Measurements from ENCODE around the gene USP6NL.

DNA sequence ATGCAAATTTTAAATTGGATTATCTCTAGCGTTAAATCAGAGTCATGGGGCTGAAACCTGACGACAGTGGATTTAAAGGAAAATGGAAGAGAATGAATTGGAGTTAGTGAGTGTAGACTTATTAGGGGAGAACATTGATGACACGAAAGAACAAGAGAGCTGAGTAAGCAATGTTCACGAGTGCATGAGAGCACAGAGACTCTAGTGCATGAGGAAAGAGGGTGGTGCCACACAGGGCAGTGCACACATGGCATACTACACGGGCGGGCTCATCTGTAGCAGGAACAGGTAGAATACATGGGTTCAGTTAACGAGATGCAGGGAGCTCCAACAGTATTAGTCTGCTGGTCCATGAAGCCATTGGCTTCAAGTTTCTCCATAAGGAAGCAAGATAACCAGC lies 53.9 kb downstream of the USP6NL start:
- TF ChIP-seq CTCF (IDR thresholded peaks at IDR 0.05) (no peak), ATF2 (CRISPR knock-in tag; IDR thresholded peaks at IDR 0.05; ENCODE audit: borderline replicate concordance, low read depth) (no peak), ZNF263 (CRISPR knock-in tag; IDR thresholded peaks at IDR 0.05; ENCODE audit: low read depth) (no peak), ZBTB43 (CRISPR knock-in tag; IDR thresholded peaks at IDR 0.05) (no peak), PRDM15 (CRISPR knock-in tag; IDR thresholded peaks at IDR 0.05) (no peak), CREB1 (CRISPR knock-in tag; IDR thresholded peaks at IDR 0.05) (no peak), SMAD3 (CRISPR knock-in tag; IDR thresholded peaks at IDR 0.05; ENCODE audit: borderline replicate concordance) (no peak), ETV6 (CRISPR knock-in tag; IDR thresholded peaks at IDR 0.05) (no peak), NR1H2 (CRISPR knock-in tag; IDR thresholded peaks at IDR 0.05) (no peak), ATF6 (CRISPR knock-in tag; IDR thresholded peaks at IDR 0.05) (no peak)
- TF ChIP-seq, protein P1, sequence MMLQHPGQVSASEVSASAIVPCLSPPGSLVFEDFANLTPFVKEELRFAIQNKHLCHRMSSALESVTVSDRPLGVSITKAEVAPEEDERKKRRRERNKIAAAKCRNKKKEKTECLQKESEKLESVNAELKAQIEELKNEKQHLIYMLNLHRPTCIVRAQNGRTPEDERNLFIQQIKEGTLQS (CRISPR knock-in tag; conservative IDR thresholded peaks at IDR 0.05), result no peak
- TF ChIP-seq, protein P2, sequence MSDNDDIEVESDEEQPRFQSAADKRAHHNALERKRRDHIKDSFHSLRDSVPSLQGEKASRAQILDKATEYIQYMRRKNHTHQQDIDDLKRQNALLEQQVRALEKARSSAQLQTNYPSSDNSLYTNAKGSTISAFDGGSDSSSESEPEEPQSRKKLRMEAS (CRISPR knock-in tag; IDR thresholded peaks at IDR 0.05), result no peak
- TF ChIP-seq, protein P3, sequence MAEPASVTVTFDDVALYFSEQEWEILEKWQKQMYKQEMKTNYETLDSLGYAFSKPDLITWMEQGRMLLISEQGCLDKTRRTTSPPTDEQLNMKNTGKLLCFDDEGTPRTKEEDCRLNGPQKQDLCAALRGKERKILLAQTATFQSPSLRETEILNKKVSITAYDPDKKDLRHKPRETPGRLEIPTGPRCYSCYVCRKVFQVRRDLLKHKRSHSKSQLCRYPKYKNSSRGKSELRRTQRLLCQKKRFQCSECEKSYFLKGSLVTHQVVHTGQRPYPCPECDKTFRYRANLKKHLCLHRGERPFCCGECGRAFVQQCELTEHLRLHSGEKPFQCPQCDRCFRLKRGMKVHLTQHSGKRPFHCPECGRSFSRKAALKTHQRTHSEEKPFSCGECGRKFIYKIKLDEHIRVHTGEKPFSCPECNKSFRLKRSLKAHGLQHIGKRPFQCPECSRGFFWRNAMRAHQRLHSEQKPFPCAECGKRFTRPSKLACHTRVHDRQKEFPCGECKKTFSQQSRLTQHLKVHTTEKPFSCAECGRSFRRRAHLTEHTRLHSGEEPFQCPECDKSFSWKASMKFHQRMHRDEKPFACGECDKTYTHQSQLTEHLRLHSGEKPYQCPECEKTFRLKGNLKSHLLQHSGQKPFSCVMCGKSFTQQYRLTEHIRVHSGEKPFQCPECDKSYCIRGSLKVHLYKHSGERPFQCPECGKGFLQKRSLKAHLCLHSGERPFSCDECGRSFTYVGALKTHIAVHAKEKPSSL (CRISPR knock-in tag; conservative IDR thresholded peaks at IDR 0.05), result no peak
- TF ChIP-seq, protein P4, sequence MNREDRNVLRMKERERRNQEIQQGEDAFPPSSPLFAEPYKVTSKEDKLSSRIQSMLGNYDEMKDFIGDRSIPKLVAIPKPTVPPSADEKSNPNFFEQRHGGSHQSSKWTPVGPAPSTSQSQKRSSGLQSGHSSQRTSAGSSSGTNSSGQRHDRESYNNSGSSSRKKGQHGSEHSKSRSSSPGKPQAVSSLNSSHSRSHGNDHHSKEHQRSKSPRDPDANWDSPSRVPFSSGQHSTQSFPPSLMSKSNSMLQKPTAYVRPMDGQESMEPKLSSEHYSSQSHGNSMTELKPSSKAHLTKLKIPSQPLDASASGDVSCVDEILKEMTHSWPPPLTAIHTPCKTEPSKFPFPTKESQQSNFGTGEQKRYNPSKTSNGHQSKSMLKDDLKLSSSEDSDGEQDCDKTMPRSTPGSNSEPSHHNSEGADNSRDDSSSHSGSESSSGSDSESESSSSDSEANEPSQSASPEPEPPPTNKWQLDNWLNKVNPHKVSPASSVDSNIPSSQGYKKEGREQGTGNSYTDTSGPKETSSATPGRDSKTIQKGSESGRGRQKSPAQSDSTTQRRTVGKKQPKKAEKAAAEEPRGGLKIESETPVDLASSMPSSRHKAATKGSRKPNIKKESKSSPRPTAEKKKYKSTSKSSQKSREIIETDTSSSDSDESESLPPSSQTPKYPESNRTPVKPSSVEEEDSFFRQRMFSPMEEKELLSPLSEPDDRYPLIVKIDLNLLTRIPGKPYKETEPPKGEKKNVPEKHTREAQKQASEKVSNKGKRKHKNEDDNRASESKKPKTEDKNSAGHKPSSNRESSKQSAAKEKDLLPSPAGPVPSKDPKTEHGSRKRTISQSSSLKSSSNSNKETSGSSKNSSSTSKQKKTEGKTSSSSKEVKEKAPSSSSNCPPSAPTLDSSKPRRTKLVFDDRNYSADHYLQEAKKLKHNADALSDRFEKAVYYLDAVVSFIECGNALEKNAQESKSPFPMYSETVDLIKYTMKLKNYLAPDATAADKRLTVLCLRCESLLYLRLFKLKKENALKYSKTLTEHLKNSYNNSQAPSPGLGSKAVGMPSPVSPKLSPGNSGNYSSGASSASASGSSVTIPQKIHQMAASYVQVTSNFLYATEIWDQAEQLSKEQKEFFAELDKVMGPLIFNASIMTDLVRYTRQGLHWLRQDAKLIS (CRISPR knock-in tag; IDR thresholded peaks at IDR 0.05; ENCODE audit: borderline replicate concordance), result no peak
